Stimulated activated naive CD8-positive, alpha-beta T cell treated with anti-CD3 and anti-CD28 coated beads, Interleukin-15, Interleukin-2, amounts not matched to agents 100 ng/mL and 50 ng/mL, for 24 hours (primary cell): Measurements from ENCODE around the gene AFF2.

Source experiments
- H3K27ac Mint-ChIP-seq: one replicate; pipeline ENCODE4 v1.8.0; 2021; ENCODE audit warnings: mild to moderate bottlenecking, mixed read lengths
- H3K27me3 Mint-ChIP-seq: one replicate; pipeline ENCODE4 v1.8.0; 2021; ENCODE audit warnings: mixed read lengths
- H3K36me3 Mint-ChIP-seq: one replicate; pipeline ENCODE4 v1.8.0; 2021; ENCODE audit warnings: low read depth, mixed read lengths
- H3K4me1 Mint-ChIP-seq: one replicate; pipeline ENCODE4 v1.8.0; 2021; ENCODE audit warnings: low read depth, mixed read lengths
- H3K4me3 Mint-ChIP-seq: one replicate; pipeline ENCODE4 v1.8.0; 2021; ENCODE audit warnings: mild to moderate bottlenecking, mixed read lengths
- H3K9me3 Mint-ChIP-seq: one replicate; pipeline ENCODE4 v1.8.0; 2021; ENCODE audit warnings: mixed read lengths

Gene AFF2

DNA sequence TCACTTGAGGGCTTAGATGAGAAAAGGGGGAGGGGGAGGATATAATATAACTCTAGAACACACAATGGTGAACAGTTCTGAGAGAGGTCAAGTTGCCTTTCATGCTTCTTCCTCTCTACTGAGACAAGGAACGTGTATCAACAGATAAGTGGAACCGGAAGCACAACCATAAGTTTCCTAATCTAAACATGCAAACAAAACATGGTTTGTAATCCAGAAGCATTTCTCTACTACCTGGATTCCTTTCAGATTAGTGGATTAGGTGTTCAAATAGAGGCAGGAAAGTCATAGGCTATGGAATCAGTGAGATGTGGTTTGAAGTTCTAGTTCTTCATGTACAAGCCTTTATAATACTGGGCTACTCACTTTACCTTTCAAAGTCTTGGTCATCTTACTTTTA is 544.1 kb downstream of the AFF2 start:
- H3K9me3 Mint-ChIP-seq: no peaks in the 10 kb centered on the region
- H3K4me3 Mint-ChIP-seq: no peak overlapping the region
- no peaks in the 10 kb centered on the region for H3K27me3 Mint-ChIP-seq
- no peaks in the 10 kb centered on the region for H3K36me3 Mint-ChIP-seq
- no peak overlapping the region for H3K27ac Mint-ChIP-seq
- no peaks in the 10 kb centered on the region for H3K4me1 Mint-ChIP-seq

DNA sequence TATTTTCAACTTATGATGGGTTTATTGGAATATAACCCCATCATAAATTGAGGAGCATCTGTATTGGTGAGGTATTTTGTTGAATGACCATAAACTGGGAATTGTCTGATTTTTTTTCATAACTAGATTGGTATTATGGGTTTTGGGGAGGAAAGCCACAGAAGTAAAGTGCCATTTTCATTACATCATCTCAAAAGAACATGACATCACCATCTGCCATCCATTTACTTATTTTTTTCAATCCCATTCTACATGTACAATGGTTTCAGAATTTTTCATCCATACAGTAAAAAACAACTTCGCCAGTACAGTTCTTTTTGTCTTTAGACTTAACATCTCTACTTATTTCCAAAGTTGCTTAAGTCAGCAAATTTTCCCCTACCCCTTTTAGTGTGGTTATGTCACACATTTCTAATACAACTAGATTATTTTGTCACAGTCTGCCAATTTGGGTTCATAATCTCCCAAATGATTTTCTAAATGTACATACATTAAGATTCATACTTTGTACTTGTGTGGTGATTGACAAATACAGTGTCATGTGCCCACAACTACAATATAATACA is 545.3 kb downstream of the AFF2 start:
- H3K36me3 Mint-ChIP-seq: no peaks in the 10 kb centered on the region
- H3K27me3 Mint-ChIP-seq: no peaks in the 10 kb centered on the region
- no peak overlapping the region for H3K4me3 Mint-ChIP-seq
- no peaks in the 10 kb centered on the region for H3K4me1 Mint-ChIP-seq
- no peak overlapping the region for H3K27ac Mint-ChIP-seq
- no peaks in the 10 kb centered on the region for H3K9me3 Mint-ChIP-seq
